ENCODE results near the gene CDK19. TPM values are rescaled to one million over a fixed set of nuclear protein-coding genes. Genes with fewer than 3 reads are reported as not detected.

The CDK19 gene
- total RNA-seq, 1 experiment from 2014 or later, result 24.3 TPM

DNA sequence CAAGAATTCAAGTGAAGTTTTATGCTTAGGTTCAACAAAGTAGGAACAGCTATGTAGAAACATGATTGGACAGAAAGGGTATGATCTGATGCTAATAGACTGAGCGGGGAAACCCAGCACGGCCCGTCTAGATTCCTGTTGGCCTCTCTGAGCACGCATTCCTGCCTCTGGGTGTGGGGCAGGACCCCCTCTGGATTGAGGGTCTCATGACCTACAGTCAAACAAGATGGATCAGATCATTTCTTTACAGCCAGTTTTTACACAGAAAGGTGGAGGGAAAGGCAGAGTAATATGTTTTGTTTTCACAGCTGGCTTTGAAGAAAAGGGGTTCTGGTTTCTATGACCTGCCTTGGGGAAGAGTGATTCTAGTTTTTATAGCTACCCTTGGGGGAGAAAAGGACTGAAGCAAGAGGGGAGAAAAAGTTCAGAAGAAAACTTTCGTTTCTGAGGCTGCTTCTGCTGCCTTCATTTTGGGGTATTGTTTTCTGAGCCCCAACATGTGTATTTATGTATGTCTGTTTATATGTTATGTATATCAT, 239.3 kb downstream of the CDK19 start:
- intact Hi-C loops (cut with micrococcal nuclease; ENCODE audit: unreplicated experiment), result no loop called here
- DNase-seq, result no peak
- Mint-ChIP-seq H3K27ac (ENCODE audit: unreplicated experiment) (no peak overlapping the region), H3K9me3 (ENCODE audit: low read depth, unreplicated experiment) (no peaks in the 10 kb centered on the region), H3K36me3 (ENCODE audit: insufficient read depth, unreplicated experiment) (no peaks in the 10 kb centered on the region), H3K4me3 (ENCODE audit: low read depth, unreplicated experiment) (no peak overlapping the region), H3K4me1 (ENCODE audit: low read depth, unreplicated experiment) (no peaks in the 10 kb centered on the region), H3K27me3 (ENCODE audit: unreplicated experiment) (no peaks in the 10 kb centered on the region)
- BruUV-seq (replicated peaks), result no TSS peak
- CTCF ChIA-PET, result interaction anchor here (0.5 kb wide), 1 partner anchor 149 kb away, joined by 3 read pairs; no protein-coding TSS in a partner anchor
- TF ChIP-seq, protein P1, sequence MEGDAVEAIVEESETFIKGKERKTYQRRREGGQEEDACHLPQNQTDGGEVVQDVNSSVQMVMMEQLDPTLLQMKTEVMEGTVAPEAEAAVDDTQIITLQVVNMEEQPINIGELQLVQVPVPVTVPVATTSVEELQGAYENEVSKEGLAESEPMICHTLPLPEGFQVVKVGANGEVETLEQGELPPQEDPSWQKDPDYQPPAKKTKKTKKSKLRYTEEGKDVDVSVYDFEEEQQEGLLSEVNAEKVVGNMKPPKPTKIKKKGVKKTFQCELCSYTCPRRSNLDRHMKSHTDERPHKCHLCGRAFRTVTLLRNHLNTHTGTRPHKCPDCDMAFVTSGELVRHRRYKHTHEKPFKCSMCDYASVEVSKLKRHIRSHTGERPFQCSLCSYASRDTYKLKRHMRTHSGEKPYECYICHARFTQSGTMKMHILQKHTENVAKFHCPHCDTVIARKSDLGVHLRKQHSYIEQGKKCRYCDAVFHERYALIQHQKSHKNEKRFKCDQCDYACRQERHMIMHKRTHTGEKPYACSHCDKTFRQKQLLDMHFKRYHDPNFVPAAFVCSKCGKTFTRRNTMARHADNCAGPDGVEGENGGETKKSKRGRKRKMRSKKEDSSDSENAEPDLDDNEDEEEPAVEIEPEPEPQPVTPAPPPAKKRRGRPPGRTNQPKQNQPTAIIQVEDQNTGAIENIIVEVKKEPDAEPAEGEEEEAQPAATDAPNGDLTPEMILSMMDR (IDR thresholded peaks at IDR 0.05; ENCODE audit: unreplicated experiment), result no peak

DNA sequence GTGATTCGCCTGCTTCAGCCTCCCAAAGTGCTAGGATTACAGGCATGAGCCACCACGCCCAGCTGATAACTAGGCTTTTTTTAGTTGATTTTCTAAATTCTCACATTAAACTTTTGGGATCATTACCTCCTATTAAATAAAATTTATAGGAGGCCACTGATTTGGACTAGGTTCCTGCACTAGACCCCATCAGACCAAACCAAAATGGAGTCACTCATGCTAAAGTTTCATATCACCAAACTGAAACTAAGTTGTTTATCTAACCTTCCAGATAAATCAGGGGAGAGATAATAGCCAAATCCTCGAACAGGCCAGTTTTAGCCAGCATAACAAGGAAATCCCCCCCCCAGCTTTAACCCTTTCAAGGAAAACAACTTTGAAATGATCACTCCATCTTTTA, 240.5 kb downstream of the CDK19 start:
- no peak for DNase-seq
- H3K27ac Mint-ChIP-seq (ENCODE audit: unreplicated experiment), result no peak overlapping the region
- BruUV-seq (replicated peaks), result no TSS peak
- TF ChIP-seq, protein P1 (IDR thresholded peaks at IDR 0.05; ENCODE audit: unreplicated experiment), result no peak
- H3K4me1 Mint-ChIP-seq (ENCODE audit: low read depth, unreplicated experiment), result no peaks in the 10 kb centered on the region
- intact Hi-C loops (cut with micrococcal nuclease; ENCODE audit: unreplicated experiment), result no loop called here
- CTCF ChIA-PET, result no interaction called here
- H3K4me3 Mint-ChIP-seq (ENCODE audit: low read depth, unreplicated experiment), result no peak overlapping the region
- H3K9me3 Mint-ChIP-seq (ENCODE audit: low read depth, unreplicated experiment), result no peaks in the 10 kb centered on the region
- no peaks in the 10 kb centered on the region for H3K27me3 Mint-ChIP-seq (ENCODE audit: unreplicated experiment)
- H3K36me3 Mint-ChIP-seq (ENCODE audit: insufficient read depth, unreplicated experiment), result no peaks in the 10 kb centered on the region

DNA sequence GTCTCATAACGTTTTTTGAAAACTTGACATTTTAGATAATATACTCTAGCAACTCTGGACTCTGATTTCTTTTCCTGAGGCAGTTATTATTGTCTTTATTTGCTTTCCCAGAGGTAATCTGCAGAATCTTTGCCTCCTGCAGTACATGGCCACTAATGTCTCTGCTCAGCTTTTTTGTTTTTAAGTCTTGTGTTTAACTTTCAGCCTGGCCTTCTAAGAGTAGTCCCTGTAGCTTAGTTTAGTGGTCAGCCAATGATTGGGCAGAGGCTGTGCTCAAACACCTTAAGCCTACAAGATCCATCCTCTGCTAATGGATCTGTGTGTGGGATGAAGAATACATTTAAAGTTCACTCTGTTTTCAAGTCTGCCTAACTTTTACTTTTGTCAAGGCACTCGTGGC, 241.7 kb downstream of the CDK19 start:
- Mint-ChIP-seq H3K36me3 (ENCODE audit: insufficient read depth, unreplicated experiment) (no peaks in the 10 kb centered on the region), H3K4me3 (ENCODE audit: low read depth, unreplicated experiment) (no peak overlapping the region), H3K27me3 (ENCODE audit: unreplicated experiment) (no peaks in the 10 kb centered on the region), H3K9me3 (ENCODE audit: low read depth, unreplicated experiment) (no peaks in the 10 kb centered on the region), H3K27ac (ENCODE audit: unreplicated experiment) (no peak overlapping the region), H3K4me1 (ENCODE audit: low read depth, unreplicated experiment) (no peaks in the 10 kb centered on the region)
- CTCF ChIA-PET, result interaction anchor here (0.7 kb wide), 1 partner anchor 456 kb away, joined by 4 read pairs; no protein-coding TSS in a partner anchor
- DNase-seq, result no peak
- intact Hi-C loops (cut with micrococcal nuclease; ENCODE audit: unreplicated experiment), result no loop called here
- TF ChIP-seq, protein P1 (IDR thresholded peaks at IDR 0.05; ENCODE audit: unreplicated experiment), result no peak
- no TSS peak for BruUV-seq (replicated peaks)

DNA sequence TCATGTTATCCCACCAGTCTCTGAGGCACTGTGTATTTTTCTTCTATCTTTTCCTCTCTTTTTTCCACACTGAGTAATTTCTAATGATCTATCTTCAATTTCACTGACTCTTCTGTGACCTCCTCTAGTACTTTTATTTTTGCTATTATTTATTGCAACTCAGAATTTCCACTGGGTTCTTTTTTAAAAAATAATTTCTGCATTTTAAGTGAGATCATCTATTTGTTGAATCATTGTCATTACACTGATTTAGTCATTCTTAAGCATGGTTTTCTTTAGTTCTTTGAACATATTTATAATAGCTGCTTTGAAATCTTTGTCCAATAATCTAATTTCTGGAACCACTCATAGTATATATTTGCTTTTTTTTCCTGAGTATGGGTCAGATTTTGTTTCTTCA, 242.1 kb downstream of the CDK19 start:
- H3K4me3 Mint-ChIP-seq (ENCODE audit: low read depth, unreplicated experiment), result no peak overlapping the region
- CTCF ChIA-PET, result interaction anchor here (0.7 kb wide), 1 partner anchor 455 kb away, joined by 4 read pairs; no protein-coding TSS in a partner anchor
- H3K27ac Mint-ChIP-seq (ENCODE audit: unreplicated experiment), result no peak overlapping the region
- BruUV-seq (replicated peaks), result no TSS peak
- no peaks in the 10 kb centered on the region for H3K4me1 Mint-ChIP-seq (ENCODE audit: low read depth, unreplicated experiment)
- DNase-seq, result no peak
- no peaks in the 10 kb centered on the region for H3K9me3 Mint-ChIP-seq (ENCODE audit: low read depth, unreplicated experiment)
- TF ChIP-seq, protein P1 (IDR thresholded peaks at IDR 0.05; ENCODE audit: unreplicated experiment), result no peak
- intact Hi-C loops (cut with micrococcal nuclease; ENCODE audit: unreplicated experiment), result no loop called here
- H3K27me3 Mint-ChIP-seq (ENCODE audit: unreplicated experiment), result no peaks in the 10 kb centered on the region
- no peaks in the 10 kb centered on the region for H3K36me3 Mint-ChIP-seq (ENCODE audit: insufficient read depth, unreplicated experiment)
